GM12891 (cell line): ENCODE data around the gene CCDC197.

ENCODE experiments used
- PAX5 ChIP-seq: IDR thresholded peaks from 2 replicates; pipeline ENCODE4 v1.6.1; 2011; ENCODE audit warnings: low read length, moderate library complexity, mild to moderate bottlenecking; ENCODE audit not compliant: insufficient read depth, severe bottlenecking
- POLR2A ChIP-seq: IDR thresholded peaks from 2 replicates; pipeline ENCODE4 v1.6.1; 2011; ENCODE audit warnings: low read depth, low read length, control low read depth
- POLR2AphosphoS5 ChIP-seq: IDR thresholded peaks from 2 replicates; pipeline ENCODE4 v1.6.1; 2011; ENCODE audit warnings: low read depth, low read length, control low read depth
- POU2F2 ChIP-seq: IDR thresholded peaks from 2 replicates; pipeline ENCODE4 v1.6.1; 2011; ENCODE audit warnings: low read depth, mild to moderate bottlenecking, control low read depth, low read length, moderate library complexity
- SPI1 ChIP-seq: IDR thresholded peaks from 2 replicates; pipeline ENCODE4 v1.6.1; 2011; ENCODE audit warnings: low read depth, low read length, control low read depth
- TAF1 ChIP-seq: IDR thresholded peaks from 2 replicates; pipeline ENCODE4 v1.6.1; 2011; ENCODE audit warnings: low read depth, low read length, control low read depth

DNA sequence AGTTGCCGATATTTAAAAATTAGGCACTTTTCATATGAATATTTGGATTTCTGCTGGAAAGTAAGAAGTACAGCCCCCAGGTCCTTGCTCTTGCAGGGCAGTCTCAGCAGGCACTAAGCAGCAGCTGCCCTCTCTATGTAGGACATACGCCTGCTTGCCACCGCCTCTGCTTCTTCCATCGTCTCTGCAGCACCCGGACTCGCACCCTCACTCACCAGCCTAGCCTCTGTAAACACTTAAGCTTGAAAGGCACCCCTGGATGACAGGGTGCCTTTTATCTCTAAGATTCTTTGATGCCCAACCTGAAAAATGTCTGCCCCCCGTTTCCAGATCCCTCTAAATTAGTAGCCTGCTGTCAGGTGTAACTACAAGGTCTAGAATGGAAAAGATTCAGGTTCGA is 48.0 kb downstream of the CCDC197 start:
- TF ChIP-seq POLR2A = no peak
- no peak for TF ChIP-seq TAF1
- no peak for TF ChIP-seq POLR2AphosphoS5
- TF ChIP-seq POU2F2 = no peak
- TF ChIP-seq SPI1 = no peak
- no peak for TF ChIP-seq PAX5
